ENCODE results near the gene KDM2A.

- TF ChIP-seq CTCF (IDR thresholded peaks at IDR 0.05) (no peak), POLR2A (IDR thresholded peaks at IDR 0.05) (no peak)
These were observed 13.1 kb upstream of the KDM2A start for GRCh38 chr11:67105964-67106363.

Data from lower leg skin (tissue), 3 donors.